Fibroblast of mammary gland (primary cell): ENCODE results near the gene PHF20.
"Not testable (repeated sequence)": the region's sequence is repeated elsewhere in the genome, so short reads cannot be mapped to it uniquely, and the experiment has no call there.

Source experiments
- DNase-seq: peaks from one replicate; pipeline ENCODE4 v3.0.0-alpha.2; 2010; ENCODE audit warnings: low read depth
- H3K4me3 ChIP-seq: 2 replicates; pipeline ENCODE4 v1.5.1; 2011; ENCODE audit warnings: low read depth, mild to moderate bottlenecking, low read length, moderate library complexity; ENCODE audit not compliant: control insufficient read depth
- TF ChIP-seq, protein P1 (sequence below): conservative IDR thresholded peaks from 2 replicates; pipeline ENCODE4 v1.5.1; 2011; ENCODE audit warnings: low read depth, low read length, inconsistent platforms; ENCODE audit not compliant: control insufficient read depth, insufficient read depth

Gene PHF20

DNA sequence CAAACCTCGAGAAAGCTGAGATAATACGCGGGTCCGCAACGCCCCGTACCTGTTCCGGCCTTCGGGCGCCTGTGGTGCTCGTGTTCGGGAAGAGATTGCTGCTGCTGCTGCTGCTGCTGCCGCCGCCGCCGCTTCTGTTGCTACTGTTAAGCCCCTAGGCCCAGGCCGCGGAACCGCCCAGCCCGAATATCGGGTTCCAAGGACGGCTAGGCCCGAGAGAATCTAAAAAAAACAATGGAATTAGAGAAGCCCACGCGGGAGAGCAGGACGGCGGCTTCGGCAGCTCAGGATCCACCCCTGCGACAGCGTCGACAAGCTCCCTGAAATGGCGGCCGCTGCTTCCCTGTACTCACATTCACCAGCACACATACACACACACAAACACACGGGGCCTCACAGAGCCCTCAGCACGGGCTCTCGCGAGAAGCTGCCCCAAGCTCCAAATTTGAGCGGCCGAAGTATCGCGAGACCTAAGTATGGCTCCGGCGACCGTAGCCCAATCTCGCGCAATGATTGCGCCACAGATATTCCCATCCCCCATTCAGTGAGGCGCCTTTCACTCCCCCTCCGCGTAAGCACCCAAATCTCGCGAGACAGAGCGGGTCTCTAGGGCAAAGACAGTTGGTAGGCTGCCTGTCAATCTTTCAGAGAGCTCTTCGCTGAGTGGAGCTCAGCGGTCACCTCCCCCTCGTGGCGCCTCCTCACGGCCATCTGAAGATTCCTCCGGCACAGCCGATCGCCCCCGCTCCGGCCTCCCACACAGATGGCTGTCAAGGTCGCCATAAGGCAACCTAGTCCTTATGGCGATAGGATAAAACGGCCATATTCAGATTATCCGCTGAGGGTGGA is 29.7 kb upstream of the PHF20 start, which contains the start of gene RBM39:
Gene RBM39 (minus strand): TSS at position 369 of the 849 bp plus-strand sequence. CDS start 1,386 bp downstream, outside the sequence.
- DNase-seq: peak; percentile 100
- H3K4me3 ChIP-seq: peak within 1 kb of the TSS; percentile 96
- TF ChIP-seq, protein P1, sequence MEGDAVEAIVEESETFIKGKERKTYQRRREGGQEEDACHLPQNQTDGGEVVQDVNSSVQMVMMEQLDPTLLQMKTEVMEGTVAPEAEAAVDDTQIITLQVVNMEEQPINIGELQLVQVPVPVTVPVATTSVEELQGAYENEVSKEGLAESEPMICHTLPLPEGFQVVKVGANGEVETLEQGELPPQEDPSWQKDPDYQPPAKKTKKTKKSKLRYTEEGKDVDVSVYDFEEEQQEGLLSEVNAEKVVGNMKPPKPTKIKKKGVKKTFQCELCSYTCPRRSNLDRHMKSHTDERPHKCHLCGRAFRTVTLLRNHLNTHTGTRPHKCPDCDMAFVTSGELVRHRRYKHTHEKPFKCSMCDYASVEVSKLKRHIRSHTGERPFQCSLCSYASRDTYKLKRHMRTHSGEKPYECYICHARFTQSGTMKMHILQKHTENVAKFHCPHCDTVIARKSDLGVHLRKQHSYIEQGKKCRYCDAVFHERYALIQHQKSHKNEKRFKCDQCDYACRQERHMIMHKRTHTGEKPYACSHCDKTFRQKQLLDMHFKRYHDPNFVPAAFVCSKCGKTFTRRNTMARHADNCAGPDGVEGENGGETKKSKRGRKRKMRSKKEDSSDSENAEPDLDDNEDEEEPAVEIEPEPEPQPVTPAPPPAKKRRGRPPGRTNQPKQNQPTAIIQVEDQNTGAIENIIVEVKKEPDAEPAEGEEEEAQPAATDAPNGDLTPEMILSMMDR: peak; percentile 36

DNA sequence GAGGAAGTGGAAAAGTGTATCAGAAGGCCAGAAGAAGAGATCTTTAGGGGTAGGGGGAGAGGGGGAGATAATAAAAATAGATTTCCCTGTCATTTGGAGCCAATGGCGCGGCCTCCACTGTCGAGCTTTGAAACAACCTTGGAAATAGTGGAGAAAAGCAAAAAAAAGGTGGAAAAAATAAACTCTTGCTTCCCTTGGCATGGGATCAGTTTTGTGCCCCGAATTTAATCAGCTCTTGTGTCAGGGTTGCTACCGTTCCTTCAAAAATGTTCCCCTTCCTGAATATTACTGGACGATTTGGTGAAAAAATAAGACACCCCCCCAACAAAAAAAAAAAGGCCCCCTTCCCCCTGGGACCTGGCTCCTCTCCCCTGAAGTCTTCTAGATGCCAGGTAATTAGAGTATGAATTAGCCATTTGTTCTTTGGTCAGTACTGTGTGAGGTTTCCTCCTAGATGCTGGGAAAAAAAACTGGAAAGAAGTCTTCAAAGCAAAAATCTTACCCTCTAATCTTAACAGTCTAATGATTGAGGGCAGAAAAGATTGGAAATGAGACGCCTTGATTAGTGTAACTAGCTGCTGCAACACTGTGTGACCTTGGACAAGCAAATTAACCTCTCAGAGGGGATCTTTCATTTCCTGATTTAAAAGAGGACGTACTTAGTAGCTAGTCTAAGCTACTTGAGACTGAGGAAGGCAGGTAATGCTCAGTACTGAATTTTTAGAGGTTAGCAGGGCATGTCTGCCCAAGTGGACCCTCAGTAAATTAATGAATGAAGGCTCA is 28.9 kb upstream of the PHF20 start:
- H3K4me3 ChIP-seq: peak overlapping the region; percentile 49
- TF ChIP-seq, protein P1: no peak
- peak; percentile 32 for DNase-seq

DNA sequence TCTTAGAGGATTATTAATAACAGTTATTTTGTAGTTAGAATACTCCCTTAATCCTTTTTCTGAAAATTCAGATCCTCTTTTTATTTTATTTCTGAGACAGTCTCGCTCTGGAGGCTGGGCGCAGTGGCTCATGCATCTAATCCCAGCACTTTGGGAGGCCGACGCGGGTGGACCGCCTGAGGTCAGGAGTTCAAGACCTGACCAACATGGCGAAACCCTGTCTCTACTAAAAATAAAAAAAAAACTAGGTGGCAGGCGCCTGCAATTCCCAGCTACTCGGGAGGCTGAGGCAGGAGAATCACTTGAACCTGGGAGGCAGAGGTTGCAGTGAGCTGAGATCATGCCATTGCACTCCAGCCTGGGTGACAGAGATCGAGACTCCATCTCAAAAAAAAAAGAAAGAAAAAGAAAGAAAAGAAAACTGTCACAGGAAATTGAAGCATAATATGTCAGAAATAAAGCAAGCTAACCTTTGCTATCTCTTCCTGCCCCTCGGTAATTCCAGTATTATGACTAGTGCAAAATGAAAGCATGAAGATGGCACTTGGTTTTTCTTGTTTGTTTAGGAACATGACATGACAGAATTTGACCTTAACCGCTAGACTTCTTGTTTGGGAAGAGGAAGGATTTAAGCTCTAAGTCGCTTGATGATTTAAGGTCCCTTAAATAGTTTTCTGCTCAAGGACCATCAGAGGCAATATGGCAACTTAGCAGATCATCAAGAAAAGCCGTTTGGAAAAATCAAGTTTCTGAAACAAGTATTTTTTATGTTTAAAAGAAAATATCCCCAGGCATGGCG is 27.9 kb upstream of the PHF20 start:
- H3K4me3 ChIP-seq: no peak overlapping the region
- TF ChIP-seq, protein P1: no peak
- DNase-seq: no peak

DNA sequence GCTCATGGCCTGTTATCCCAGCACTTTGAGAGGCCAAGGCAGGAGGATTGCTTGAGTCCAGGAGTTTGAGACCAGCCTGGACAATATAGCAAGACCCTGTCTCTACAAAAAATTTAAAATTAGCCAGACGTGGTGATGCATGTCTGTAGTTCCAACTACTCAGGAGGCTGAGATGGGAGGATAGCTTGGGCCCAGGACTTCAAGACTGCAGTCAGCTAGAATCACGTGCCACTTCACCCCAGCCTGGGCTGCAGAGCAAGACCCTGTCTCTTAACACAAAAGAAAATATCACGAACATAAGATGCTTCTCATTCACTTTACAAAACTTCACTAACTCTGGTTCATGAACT is 27.3 kb upstream of the PHF20 start:
- not testable (repeated sequence) for DNase-seq, H3K4me3 ChIP-seq

DNA sequence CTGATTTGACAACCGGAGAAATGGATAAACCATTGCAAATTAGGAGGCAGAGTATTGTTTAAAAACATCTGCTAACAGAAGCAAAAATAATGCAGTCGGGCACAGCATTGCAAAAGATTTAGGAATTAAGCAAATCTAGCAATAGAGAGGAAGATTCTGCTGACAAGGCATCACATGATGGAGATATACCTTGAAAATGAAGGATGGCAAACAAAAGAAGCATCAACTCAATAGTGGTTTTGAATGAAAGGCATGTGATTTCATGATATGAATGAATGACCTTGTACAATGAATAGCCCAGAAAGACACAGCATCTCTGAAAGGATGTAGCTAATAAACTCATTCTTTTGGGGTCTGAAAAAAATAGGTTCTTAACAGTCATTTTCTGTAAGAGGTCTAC is 21.2 kb upstream of the PHF20 start:
- DNase-seq: no peak
- TF ChIP-seq, protein P1: no peak
- H3K4me3 ChIP-seq: no peak overlapping the region

DNA sequence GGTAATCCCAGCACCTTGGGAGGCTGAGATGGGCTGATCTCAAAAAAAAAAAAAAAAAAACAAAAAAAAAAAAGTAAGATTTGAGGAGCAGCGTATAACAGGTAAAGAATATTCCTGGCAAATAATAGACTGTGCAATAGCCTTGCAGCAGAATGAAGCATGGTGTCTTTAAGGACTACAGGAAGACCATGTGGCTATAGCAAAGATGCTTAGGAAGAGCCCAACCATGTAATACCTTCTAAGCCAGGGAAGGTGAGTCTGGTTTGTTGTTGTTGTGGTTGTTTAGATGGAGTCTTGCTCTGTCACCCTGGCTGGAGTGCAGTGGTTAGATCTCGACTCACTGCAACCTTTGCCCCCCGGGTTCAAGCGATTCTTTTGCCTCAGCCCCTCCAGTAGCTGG is 15.4 kb upstream of the PHF20 start:
- TF ChIP-seq, protein P1: no peak
- no peak overlapping the region for H3K4me3 ChIP-seq
- no peak for DNase-seq
